Activated T-cell treated with anti-CD3 and anti-CD28 coated beads, Interleukin-2, amount 50 U/mL, for 1 hour (primary cell): Measurements from ENCODE around the gene ISCU.
"Not testable (repeated sequence)": the region's sequence is repeated elsewhere in the genome, so short reads cannot be mapped to it uniquely, and the experiment has no call there.

ENCODE experiments used
- DNase-seq: peaks from one replicate; pipeline ENCODE4 v3.0.0-alpha.2; 2020

Gene ISCU

GRCh38 chr12:108547686-108548085 lies 14.7 kb upstream of the ISCU start:
- DNase-seq = no peak

GRCh38 chr12:108548954-108549521 lies 13.4 kb upstream of the ISCU start:
- DNase-seq = no peak

GRCh38 chr12:108551535-108551934 lies 10.9 kb upstream of the ISCU start:
- DNase-seq = no peak

GRCh38 chr12:108553799-108554198 lies 8.6 kb upstream of the ISCU start:
- no peak for DNase-seq

- DNase-seq = not testable (repeated sequence)
Observed at GRCh38 chr12:108555383-108555782, 7.0 kb upstream of the ISCU start.

GRCh38 chr12:108559007-108559655 lies 3.3 kb upstream of the ISCU start:
- DNase-seq = no peak

GRCh38 chr12:108559748-108560147 lies 2.6 kb upstream of the ISCU start:
- no peak for DNase-seq

GRCh38 chr12:108560321-108560721 lies 2.1 kb upstream of the ISCU start:
- DNase-seq = no peak

GRCh38 chr12:108560752-108561719 lies 1.4 kb upstream of the ISCU start, which contains the start of gene SART3:
Gene SART3 (minus strand): TSS chr12:108561173. CDS start chr12:108561154, 19 bp downstream.
- DNase-seq = peak; percentile 84

- no peak for DNase-seq
Observed at GRCh38 chr12:108561852-108562347, 496 bp upstream of the ISCU start.

- peak; percentile 84 for DNase-seq
Observed at GRCh38 chr12:108563136-108563803, 874 bp downstream of the ISCU start.

- no peak for DNase-seq
Observed at GRCh38 chr12:108563804-108564151, 1.4 kb downstream of the ISCU start.

GRCh38 chr12:108564724-108565123 lies 2.3 kb downstream of the ISCU start:
- no peak for DNase-seq

GRCh38 chr12:108565146-108565545 lies 2.8 kb downstream of the ISCU start:
- DNase-seq = no peak

GRCh38 chr12:108565976-108566375 lies 3.6 kb downstream of the ISCU start:
- peak; percentile 62 for DNase-seq

- DNase-seq = no peak
Observed at GRCh38 chr12:108566452-108566851, 4.1 kb downstream of the ISCU start.

GRCh38 chr12:108567406-108568337 lies 5.3 kb downstream of the ISCU start:
- DNase-seq = no peak

- DNase-seq = peak; percentile 62
Observed at GRCh38 chr12:108568338-108569154, 6.2 kb downstream of the ISCU start.

- no peak for DNase-seq
Observed at GRCh38 chr12:108570743-108571608, 8.6 kb downstream of the ISCU start.
